ENCODE data around the gene RGMA.
A peak's percentile ranks its signal among the peaks of the same experiment; 100 is the strongest.

Gene RGMA

DNA sequence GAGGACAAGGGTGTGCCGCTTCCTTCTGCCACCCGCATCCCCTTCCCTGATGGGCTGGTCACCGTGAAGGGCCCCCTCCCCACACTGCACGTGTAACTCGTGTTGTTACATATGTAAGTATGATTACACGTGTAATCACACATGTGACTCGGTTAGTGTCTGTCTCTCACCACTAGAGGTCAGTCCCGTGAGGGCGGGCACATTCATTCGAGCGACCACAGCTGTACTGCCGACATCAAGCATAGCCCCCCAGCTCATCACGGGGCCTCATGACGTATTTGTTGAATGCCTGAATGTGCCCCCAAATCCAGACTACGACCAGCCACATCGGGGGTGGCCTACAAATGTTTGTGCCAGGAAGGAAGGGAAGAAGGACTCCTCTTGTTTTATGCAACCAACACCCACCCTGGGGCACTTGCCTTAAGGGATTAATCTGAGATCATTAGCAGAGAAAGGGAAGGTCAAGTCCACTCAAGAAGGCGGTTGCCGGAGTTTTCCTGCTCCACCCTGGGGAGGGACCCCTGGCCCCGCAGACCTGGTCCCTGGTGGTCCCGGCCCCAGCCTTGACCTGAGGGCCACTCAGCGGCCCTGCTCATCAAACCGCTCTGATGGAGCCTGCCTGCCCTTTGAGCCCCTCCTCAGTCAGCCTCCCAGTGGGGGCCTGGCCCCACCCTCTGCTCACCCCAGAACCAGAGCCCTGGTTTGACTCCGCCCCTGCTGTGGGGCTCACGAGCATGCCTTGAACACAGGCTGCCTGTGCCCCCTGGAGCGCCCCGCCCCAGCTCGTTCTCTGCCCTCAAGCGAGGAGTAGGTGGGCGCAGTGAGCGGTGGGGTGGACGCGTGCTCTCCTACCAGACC is 52.8 kb downstream of the RGMA start:
- TF ChIP-seq FOXP2 (optimal IDR thresholded peaks at IDR 0.05; ENCODE audit: borderline replicate concordance, extremely low read depth, extremely low read length, insufficient read depth) (peak; percentile 24), TAF1 (IDR thresholded peaks at IDR 0.05; ENCODE audit: borderline replicate concordance, insufficient read depth, low read length) (no peak)

GRCh38 chr15:93035092-93035915 is 53.7 kb downstream of the RGMA start:
- TF ChIP-seq, protein P1, sequence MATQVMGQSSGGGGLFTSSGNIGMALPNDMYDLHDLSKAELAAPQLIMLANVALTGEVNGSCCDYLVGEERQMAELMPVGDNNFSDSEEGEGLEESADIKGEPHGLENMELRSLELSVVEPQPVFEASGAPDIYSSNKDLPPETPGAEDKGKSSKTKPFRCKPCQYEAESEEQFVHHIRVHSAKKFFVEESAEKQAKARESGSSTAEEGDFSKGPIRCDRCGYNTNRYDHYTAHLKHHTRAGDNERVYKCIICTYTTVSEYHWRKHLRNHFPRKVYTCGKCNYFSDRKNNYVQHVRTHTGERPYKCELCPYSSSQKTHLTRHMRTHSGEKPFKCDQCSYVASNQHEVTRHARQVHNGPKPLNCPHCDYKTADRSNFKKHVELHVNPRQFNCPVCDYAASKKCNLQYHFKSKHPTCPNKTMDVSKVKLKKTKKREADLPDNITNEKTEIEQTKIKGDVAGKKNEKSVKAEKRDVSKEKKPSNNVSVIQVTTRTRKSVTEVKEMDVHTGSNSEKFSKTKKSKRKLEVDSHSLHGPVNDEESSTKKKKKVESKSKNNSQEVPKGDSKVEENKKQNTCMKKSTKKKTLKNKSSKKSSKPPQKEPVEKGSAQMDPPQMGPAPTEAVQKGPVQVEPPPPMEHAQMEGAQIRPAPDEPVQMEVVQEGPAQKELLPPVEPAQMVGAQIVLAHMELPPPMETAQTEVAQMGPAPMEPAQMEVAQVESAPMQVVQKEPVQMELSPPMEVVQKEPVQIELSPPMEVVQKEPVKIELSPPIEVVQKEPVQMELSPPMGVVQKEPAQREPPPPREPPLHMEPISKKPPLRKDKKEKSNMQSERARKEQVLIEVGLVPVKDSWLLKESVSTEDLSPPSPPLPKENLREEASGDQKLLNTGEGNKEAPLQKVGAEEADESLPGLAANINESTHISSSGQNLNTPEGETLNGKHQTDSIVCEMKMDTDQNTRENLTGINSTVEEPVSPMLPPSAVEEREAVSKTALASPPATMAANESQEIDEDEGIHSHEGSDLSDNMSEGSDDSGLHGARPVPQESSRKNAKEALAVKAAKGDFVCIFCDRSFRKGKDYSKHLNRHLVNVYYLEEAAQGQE (IDR thresholded peaks at IDR 0.05; ENCODE audit: insufficient read depth in 1 of 2, low read depth in 2 of 2, low read length in 2 of 2), result no peak
- TF ChIP-seq POLR2AphosphoS5 (IDR thresholded peaks at IDR 0.05; ENCODE audit: low read depth, low read length), result no peak
- no peak for TF ChIP-seq SIN3A (IDR thresholded peaks at IDR 0.05; ENCODE audit: borderline replicate concordance, insufficient read depth, low read length)
- no peak for TF ChIP-seq TAF1 (IDR thresholded peaks at IDR 0.05; ENCODE audit: borderline replicate concordance, insufficient read depth, low read length)
- no peak for TF ChIP-seq FOXP2 (optimal IDR thresholded peaks at IDR 0.05; ENCODE audit: borderline replicate concordance, extremely low read depth, extremely low read length, insufficient read depth)

DNA sequence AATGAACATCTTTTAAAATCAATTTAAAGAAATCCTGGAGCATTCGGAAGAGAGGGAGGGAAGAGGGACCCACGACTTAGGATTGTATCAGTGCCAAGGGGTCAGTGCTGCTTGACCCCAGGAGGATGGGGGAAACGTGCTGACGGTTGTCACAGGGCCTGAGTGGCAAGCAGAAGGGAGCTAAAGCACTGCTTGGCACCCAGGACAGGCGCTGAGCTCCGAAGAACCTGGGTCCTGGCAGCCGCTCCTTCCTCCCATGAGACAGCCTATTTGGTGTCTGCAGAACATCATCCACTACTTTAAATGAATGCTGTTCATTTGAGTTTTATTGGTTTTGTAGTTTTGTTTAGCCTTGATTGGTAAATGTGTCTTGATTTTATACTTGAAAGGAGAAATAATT is 54.5 kb downstream of the RGMA start:
- TF ChIP-seq SIN3A (IDR thresholded peaks at IDR 0.05; ENCODE audit: borderline replicate concordance, insufficient read depth, low read length), result no peak
- TF ChIP-seq FOXP2 (optimal IDR thresholded peaks at IDR 0.05; ENCODE audit: borderline replicate concordance, extremely low read depth, extremely low read length, insufficient read depth), result no peak

- TF ChIP-seq FOXP2 (optimal IDR thresholded peaks at IDR 0.05; ENCODE audit: borderline replicate concordance, extremely low read depth, extremely low read length, insufficient read depth), result no peak
- TF ChIP-seq, protein P1 (IDR thresholded peaks at IDR 0.05; ENCODE audit: insufficient read depth in 1 of 2, low read depth in 2 of 2, low read length in 2 of 2), result no peak
Measured at GRCh38 chr15:93033434-93034045, 55.5 kb downstream of the RGMA start.

DNA sequence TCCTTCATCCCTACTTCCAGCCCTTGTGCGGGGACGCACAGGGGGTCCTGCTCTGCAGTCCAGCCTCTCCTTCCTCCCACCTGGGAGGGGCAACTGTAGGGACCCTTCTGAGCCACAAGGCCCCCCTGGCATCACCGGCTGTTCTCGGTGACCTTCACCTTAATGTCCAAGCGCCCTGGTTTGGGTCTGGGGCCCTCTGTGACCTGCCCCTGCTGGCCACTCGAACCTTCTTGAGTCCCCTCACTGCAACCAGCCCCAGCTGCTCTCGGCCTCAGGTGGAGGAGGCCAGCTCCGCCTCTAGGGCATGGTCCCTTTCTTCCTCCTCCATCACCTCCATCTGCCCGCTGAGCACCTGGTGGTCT is 57.9 kb downstream of the RGMA start:
- TF ChIP-seq SIN3A (IDR thresholded peaks at IDR 0.05; ENCODE audit: borderline replicate concordance, insufficient read depth, low read length), result no peak
- no peak for TF ChIP-seq POLR2AphosphoS5 (IDR thresholded peaks at IDR 0.05; ENCODE audit: low read depth, low read length)
- TF ChIP-seq TAF1 (IDR thresholded peaks at IDR 0.05; ENCODE audit: borderline replicate concordance, insufficient read depth, low read length), result no peak
- TF ChIP-seq, protein P1 (IDR thresholded peaks at IDR 0.05; ENCODE audit: insufficient read depth in 1 of 2, low read depth in 2 of 2, low read length in 2 of 2), result no peak
- no peak for TF ChIP-seq FOXP2 (optimal IDR thresholded peaks at IDR 0.05; ENCODE audit: borderline replicate concordance, extremely low read depth, extremely low read length, insufficient read depth)

All from PFSK-1 (cell line).